Smooth muscle cell (in vitro differentiated cells): ENCODE measurements around the gene HIPK1. TPM values are rescaled to one million over a fixed set of nuclear protein-coding genes. Genes with fewer than 3 reads are reported as not detected.

Experiments used
- polyA plus RNA-seq: library from polyadenylated mRNA; unstranded; fragments of >200 nt; fragmentation: Nextera tagmentation; extraction: Ambion mirVana; gene quantifications from 2 replicates; pipeline ENCODE4 v1.2.1, GENCODE V29; 2016
- total RNA-seq: library from RNA; depleted of rRNA; stranded (reverse); fragments of >200 nt; gene quantifications from 2 replicates; pipeline ENCODE4 v1.2.3, GENCODE V29; 2014

The HIPK1 gene
- total and polyA plus RNA-seq, 2 experiments from 2014 or later = 12.0 to 34.2 TPM

Other genes with a start within 250 kb of the HIPK1 start
- gene PHTF1, start 169.8 kb upstream of the HIPK1 start, total RNA-seq = 25.4 and 34.8 TPM in 2 replicates
- 19.7 and 23.9 TPM in 2 replicates for gene PHTF1, start 169.8 kb upstream of the HIPK1 start, polyA plus RNA-seq
- gene RSBN1, start 116.8 kb upstream of the HIPK1 start, total RNA-seq = 18.3 and 22.5 TPM in 2 replicates
- 9.0 and 12.3 TPM in 2 replicates for gene RSBN1, start 116.8 kb upstream of the HIPK1 start, polyA plus RNA-seq
- gene PTPN22, start 57.6 kb upstream of the HIPK1 start, total RNA-seq = not detected in 2 replicates
- gene PTPN22, start 57.6 kb upstream of the HIPK1 start, polyA plus RNA-seq = not detected in 2 replicates
- 0.13 TPM in 1 of 2 replicates, not detected in the other for gene BCL2L15, start 41.7 kb upstream of the HIPK1 start, total RNA-seq
- not detected in 2 replicates for gene BCL2L15, start 41.7 kb upstream of the HIPK1 start, polyA plus RNA-seq
- 9.4 and 17.3 TPM in 2 replicates for gene AP4B1, start 24.5 kb upstream of the HIPK1 start, total RNA-seq
- gene AP4B1, start 24.5 kb upstream of the HIPK1 start, polyA plus RNA-seq = 8.5 and 11.6 TPM in 2 replicates
- gene DCLRE1B, start 24.0 kb upstream of the HIPK1 start, total RNA-seq = 5.6 and 11.0 TPM in 2 replicates
- 5.9 and 6.6 TPM in 2 replicates for gene DCLRE1B, start 24.0 kb upstream of the HIPK1 start, polyA plus RNA-seq
- 220 and 274 TPM in 2 replicates for gene OLFML3, start 50.1 kb downstream of the HIPK1 start, total RNA-seq
- gene OLFML3, start 50.1 kb downstream of the HIPK1 start, polyA plus RNA-seq = 256 and 308 TPM in 2 replicates
- not detected in 2 replicates for gene SYT6, start 224.5 kb downstream of the HIPK1 start, total RNA-seq
- 0.15 TPM in 1 of 2 replicates, not detected in the other for gene SYT6, start 224.5 kb downstream of the HIPK1 start, polyA plus RNA-seq